SK-N-SH treated with all-trans-retinoic acid at 6 μM for 48 hours (cell line): ENCODE data around the gene KCP.

ENCODE experiments used
- ATAC-seq: fragments of 200-7000 bp; cut with Tn5 transposase; 3 replicates; pipeline ENCODE4 v1.9.1; 2020; ENCODE audit warnings: mild to moderate bottlenecking, moderate library complexity
- GLIS3 ChIP-seq: fragments of 250-450 bp; sonication (Bioruptor Pico); IDR thresholded peaks from 2 replicates; pipeline ENCODE4 v1.5.0; 2020; ENCODE audit warnings: mild to moderate bottlenecking, moderate library complexity
- POU6F1 ChIP-seq: fragments of 250-450 bp; sonication (Bioruptor Pico); IDR thresholded peaks from 2 replicates; pipeline ENCODE4 v1.8.0; 2021; ENCODE audit warnings: low read depth, mild to moderate bottlenecking, moderate library complexity, borderline replicate concordance
- PPARA ChIP-seq: fragments of 250-450 bp; sonication (Bioruptor Pico); IDR thresholded peaks from 2 replicates; pipeline ENCODE4 v1.5.0; 2020; ENCODE audit warnings: mild to moderate bottlenecking, borderline replicate concordance
- RARB ChIP-seq: fragments of 250-450 bp; sonication (Bioruptor Pico); IDR thresholded peaks from 2 replicates; pipeline ENCODE4 v1.8.0; 2021; ENCODE audit warnings: mild to moderate bottlenecking, moderate library complexity
- SNAI2 ChIP-seq: fragments of 250-450 bp; sonication (Bioruptor Pico); IDR thresholded peaks from 2 replicates; pipeline ENCODE4 v1.5.0; 2020; ENCODE audit warnings: mild to moderate bottlenecking, moderate library complexity
- TOX ChIP-seq: fragments of 250-450 bp; sonication (Bioruptor Pico); IDR thresholded peaks from 2 replicates; pipeline ENCODE4 v1.8.0; 2021; ENCODE audit warnings: mild to moderate bottlenecking, moderate library complexity, borderline replicate concordance
- ZC3H10 ChIP-seq: fragments of 250-450 bp; sonication (Bioruptor Pico); IDR thresholded peaks from 2 replicates; pipeline ENCODE4 v1.5.1; 2021; ENCODE audit warnings: mild to moderate bottlenecking, moderate library complexity
- ZNF565 ChIP-seq: fragments of 450-650 bp; formaldehyde crosslinking; conservative IDR thresholded peaks from 2 replicates; pipeline ENCODE4 v1.5.0; 2020; ENCODE audit warnings: low read depth, mild to moderate bottlenecking, moderate library complexity

The KCP gene

GRCh38 chr7:128826916-128827247, 83.6 kb downstream of the KCP start:
- no peak for ATAC-seq

More at GRCh38 chr7:128826916-128827247, 83.6 kb downstream of the KCP start:
- TF ChIP-seq PPARA (CRISPR knock-in tag) (no peak), ZNF565 (CRISPR knock-in tag) (no peak), RARB (no peak), GLIS3 (no peak), POU6F1 (CRISPR knock-in tag) (no peak), SNAI2 (CRISPR knock-in tag) (no peak), ZC3H10 (CRISPR knock-in tag) (no peak), TOX (CRISPR knock-in tag) (no peak)
